Neural progenitor cell (in vitro differentiated cells): ENCODE measurements around the gene ADRA2B. TPM values are rescaled to one million over a fixed set of nuclear protein-coding genes. Genes with fewer than 3 reads are reported as not detected.

Source experiments
- DNase-seq: peaks from one replicate; pipeline ENCODE4 v3.0.0-alpha.2; 2016; ENCODE audit warnings: low spot score
- H2AFZ ChIP-seq: fragments of 200-600 bp; sonication (generic); replicated peaks from 2 replicates; pipeline ENCODE4 v1.6.1; 2016; ENCODE audit warnings: antibody characterized with exemption
- H3F3A ChIP-seq: fragments of 200-600 bp; sonication (generic); 2 replicates; pipeline ENCODE4 v1.6.1; 2016; ENCODE audit warnings: antibody characterized with exemption, low read depth
- H3K27ac ChIP-seq: fragments of 200-600 bp; sonication (generic); 2 replicates; pipeline ENCODE4 v1.5.1; 2016; ENCODE audit warnings: mild to moderate bottlenecking
- H3K27me3 ChIP-seq: fragments of 200-600 bp; sonication (generic); 2 replicates; pipeline ENCODE4 v1.6.1; 2016; ENCODE audit warnings: mild to moderate bottlenecking, moderate library complexity
- H3K36me3 ChIP-seq: fragments of 200-600 bp; sonication (generic); 2 replicates; pipeline ENCODE4 v1.5.1; 2016
- H3K4me1 ChIP-seq: fragments of 200-600 bp; sonication (generic); 2 replicates; pipeline ENCODE4 v1.6.1; 2016; ENCODE audit warnings: mixed run types
- H3K4me2 ChIP-seq: fragments of 200-600 bp; sonication (generic); 2 replicates; pipeline ENCODE4 v1.6.1; 2016
- H3K4me3 ChIP-seq: fragments of 200-600 bp; sonication (generic); 2 replicates; pipeline ENCODE4 v1.5.1; 2016
- H3K79me2 ChIP-seq: fragments of 200-600 bp; sonication (generic); 2 replicates; pipeline ENCODE4 v1.6.1; 2016; ENCODE audit warnings: low read depth
- H3K9ac ChIP-seq: fragments of 200-600 bp; sonication (generic); 2 replicates; pipeline ENCODE4 v1.6.1; 2016
- H3K9me3 ChIP-seq: fragments of 200-600 bp; sonication (generic); 2 replicates; pipeline ENCODE4 v1.5.1; 2016; ENCODE audit warnings: low read depth
- H4K20me1 ChIP-seq: fragments of 200-600 bp; sonication (generic); 2 replicates; pipeline ENCODE4 v1.6.1; 2016; ENCODE audit warnings: low read depth
- H3K27ac Mint-ChIP-seq: 3 replicates; pipeline ENCODE4 v1.8.0; 2021; ENCODE audit warnings: mixed read lengths
- H3K27me3 Mint-ChIP-seq: 2 replicates; pipeline ENCODE4 v1.8.0; 2022; ENCODE audit warnings: low read depth, mild to moderate bottlenecking, inconsistent platforms, moderate library complexity, mixed read lengths; ENCODE audit not compliant: insufficient read depth
- H3K36me3 Mint-ChIP-seq: 3 replicates; pipeline ENCODE4 v1.8.0; 2021; ENCODE audit warnings: mixed read lengths
- H3K4me1 Mint-ChIP-seq: 3 replicates; pipeline ENCODE4 v1.8.0; 2021; ENCODE audit warnings: mixed read lengths
- H3K4me3 Mint-ChIP-seq: 3 replicates; pipeline ENCODE4 v1.8.0; 2021; ENCODE audit warnings: mild to moderate bottlenecking, moderate library complexity, mixed read lengths
- H3K9me3 Mint-ChIP-seq: 3 replicates; pipeline ENCODE4 v1.8.0; 2020; ENCODE audit warnings: mixed read lengths
- CTCF ChIP-seq: fragments of 200-600 bp; sonication (generic); IDR thresholded peaks from 2 replicates; pipeline ENCODE4 v1.5.1; 2017; ENCODE audit warnings: antibody characterized with exemption, mild to moderate bottlenecking
- EZH2 ChIP-seq: fragments of 200-600 bp; sonication (generic); IDR thresholded peaks from 2 replicates; pipeline ENCODE4 v1.6.1; 2017; ENCODE audit warnings: antibody characterized with exemption, mild to moderate bottlenecking, moderate library complexity
- EZH2phosphoT487 ChIP-seq: fragments of 200-600 bp; sonication (generic); IDR thresholded peaks from 2 replicates; pipeline ENCODE4 v1.6.1; 2017; ENCODE audit warnings: antibody characterized with exemption
- total RNA-seq: library from RNA; depleted of rRNA; stranded (reverse); fragments of >200 nt; gene quantifications from 2 replicates; pipeline ENCODE4 v1.2.3, GENCODE V29; 2015; ENCODE audit warnings: low replicate concordance

Gene ADRA2B
- total RNA-seq, 1 donor from 2014 or later, result 3.0 TPM

GRCh38 chr2:96115631-96116423 lies 544 bp downstream of the ADRA2B start:
- peaks cover 18% of the 10 kb centered on the region for H3K4me1 Mint-ChIP-seq
- no peak for DNase-seq
- no peak overlapping the region for H3K9ac ChIP-seq
- no peak for TF ChIP-seq EZH2
- TF ChIP-seq EZH2phosphoT487, result no peak
- no peak for TF ChIP-seq CTCF
- H3K27ac ChIP-seq, result no peak overlapping the region
- peaks cover 23% of the 10 kb centered on the region for H3K27me3 Mint-ChIP-seq
- no peaks in the 10 kb centered on the region for H3F3A ChIP-seq
- no peaks in the 10 kb centered on the region for H3K79me2 ChIP-seq
- peaks cover 7% of the 10 kb centered on the region for H3K4me1 ChIP-seq
- H3K27ac Mint-ChIP-seq, result no peak overlapping the region
- peaks cover 54% of the 10 kb centered on the region for H3K27me3 ChIP-seq
- H2AFZ ChIP-seq, result peak overlapping the region; percentile 70
- H3K9me3 ChIP-seq, result no peaks in the 10 kb centered on the region
- peaks cover 5% of the 10 kb centered on the region for H3K36me3 Mint-ChIP-seq
- no peaks in the 10 kb centered on the region for H4K20me1 ChIP-seq
- peak overlapping the region; percentile 96 for H3K4me2 ChIP-seq
- no peaks in the 10 kb centered on the region for H3K36me3 ChIP-seq
- H3K4me3 ChIP-seq, result peak overlapping the region; percentile 74
- H3K4me3 Mint-ChIP-seq, result peak overlapping the region; percentile 79
- H3K9me3 Mint-ChIP-seq, result peaks cover 2% of the 10 kb centered on the region

- Histone ChIP-seq H2AFZ (no peak overlapping the region), H4K20me1 (no peaks in the 10 kb centered on the region), H3K27ac (no peak overlapping the region), H3K4me1 (peaks cover 7% of the 10 kb centered on the region), H3F3A (no peaks in the 10 kb centered on the region), H3K9ac (no peak overlapping the region), H3K4me2 (no peak overlapping the region), H3K36me3 (no peaks in the 10 kb centered on the region), H3K27me3 (peaks cover 49% of the 10 kb centered on the region), H3K79me2 (no peaks in the 10 kb centered on the region), H3K9me3 (no peaks in the 10 kb centered on the region), H3K4me3 (no peak overlapping the region)
- Mint-ChIP-seq H3K27me3 (peaks cover 19% of the 10 kb centered on the region), H3K27ac (no peak overlapping the region), H3K4me3 (peak overlapping the region; percentile 79), H3K4me1 (peaks cover 12% of the 10 kb centered on the region), H3K36me3 (peaks cover 5% of the 10 kb centered on the region), H3K9me3 (peaks cover 2% of the 10 kb centered on the region)
- no peak for DNase-seq
- TF ChIP-seq EZH2, result no peak
- TF ChIP-seq EZH2phosphoT487, result no peak
- no peak for TF ChIP-seq CTCF
Measured at GRCh38 chr2:96114903-96115581, 1.3 kb downstream of the ADRA2B start.

GRCh38 chr2:96114546-96114902 lies 1.8 kb downstream of the ADRA2B start:
- no peaks in the 10 kb centered on the region for H3K9me3 ChIP-seq
- H3K4me2 ChIP-seq, result no peak overlapping the region
- H3K27ac ChIP-seq, result no peak overlapping the region
- TF ChIP-seq CTCF, result no peak
- no peak for TF ChIP-seq EZH2
- TF ChIP-seq EZH2phosphoT487, result no peak
- H3K79me2 ChIP-seq, result no peaks in the 10 kb centered on the region
- Mint-ChIP-seq H3K36me3 (peaks cover 5% of the 10 kb centered on the region), H3K27ac (no peak overlapping the region), H3K4me1 (peaks cover 11% of the 10 kb centered on the region), H3K4me3 (peak overlapping the region; percentile 65), H3K9me3 (peaks cover 2% of the 10 kb centered on the region), H3K27me3 (peaks cover 19% of the 10 kb centered on the region)
- no peaks in the 10 kb centered on the region for H4K20me1 ChIP-seq
- H3K36me3 ChIP-seq, result no peaks in the 10 kb centered on the region
- no peak overlapping the region for H2AFZ ChIP-seq
- H3K4me3 ChIP-seq, result no peak overlapping the region
- DNase-seq, result no peak
- no peaks in the 10 kb centered on the region for H3F3A ChIP-seq
- H3K9ac ChIP-seq, result no peak overlapping the region
- H3K4me1 ChIP-seq, result peaks cover 7% of the 10 kb centered on the region
- H3K27me3 ChIP-seq, result peaks cover 44% of the 10 kb centered on the region
